Activated naive CD8-positive, alpha-beta T cell treated with anti-CD3 and anti-CD28 coated beads, Interleukin-2, amount 10 ng/mL, durations not matched to agents 7 days and 5 days (primary cell): ENCODE measurements around the gene HES6. TPM values are rescaled to one million over a fixed set of nuclear protein-coding genes. Genes with fewer than 3 reads are reported as not detected.
A peak's percentile ranks its signal among the peaks of the same experiment; 100 is the strongest.

ENCODE experiments used
- ATAC-seq: fragments of 150-1000 bp; cut with Tn5 transposase; one replicate; pipeline ENCODE4 v1.10.0; 2021; ENCODE audit warnings: low read depth, moderate library complexity
- POLR2A ChIA-PET: fragments of 350-600 bp; sonication (Branson Sonifier 250); formaldehyde crosslinking; loops from one replicate; lab custom pipeline; 2021; ENCODE audit warnings: antibody characterized with exemption; lab: Charles Lee
- DNase-seq: peaks from one replicate; pipeline ENCODE4 v3.0.0; 2021
- H3K27ac Mint-ChIP-seq: one replicate; pipeline ENCODE4 v1.8.0; 2022; ENCODE audit warnings: mild to moderate bottlenecking, mixed read lengths
- H3K27me3 Mint-ChIP-seq: one replicate; pipeline ENCODE4 v1.8.0; 2022; ENCODE audit warnings: mild to moderate bottlenecking, moderate library complexity, mixed read lengths
- H3K36me3 Mint-ChIP-seq: one replicate; pipeline ENCODE4 v1.8.0; 2021; ENCODE audit warnings: mild to moderate bottlenecking, mixed read lengths
- H3K4me1 Mint-ChIP-seq: one replicate; pipeline ENCODE4 v1.8.0; 2021; ENCODE audit warnings: mixed read lengths
- H3K4me3 Mint-ChIP-seq: one replicate; pipeline ENCODE4 v1.8.0; 2022; ENCODE audit warnings: mild to moderate bottlenecking, moderate library complexity, mixed read lengths
- H3K9me3 Mint-ChIP-seq: one replicate; pipeline ENCODE4 v1.8.0; 2021; ENCODE audit warnings: mixed read lengths
- total RNA-seq, 2 experiments: library from RNA; stranded (reverse); gene quantifications; one replicate each; pipeline ENCODE4 v1.2.3, GENCODE V29; 2021

The HES6 gene
- total RNA-seq, 2 experiments from 2014 or later = 4.3 to 7.1 TPM

- ATAC-seq (no peak), DNase-seq (no peak)
- Mint-ChIP-seq H3K27ac (no peak overlapping the region), H3K4me3 (no peak overlapping the region), H3K27me3 (no peaks in the 10 kb centered on the region), H3K36me3 (peaks cover 10% of the 10 kb centered on the region), H3K4me1 (peaks cover 10% of the 10 kb centered on the region), H3K9me3 (no peaks in the 10 kb centered on the region)
- POLR2A ChIA-PET = no interaction called here
These were observed 28.2 kb upstream of the HES6 start for GRCh38 chr2:238267884-238268680.

GRCh38 chr2:238267341-238267710 lies 27.5 kb upstream of the HES6 start:
- DNase-seq (no peak), ATAC-seq (no peak)
- Mint-ChIP-seq H3K4me1 (peaks cover 10% of the 10 kb centered on the region), H3K9me3 (no peaks in the 10 kb centered on the region), H3K27me3 (no peaks in the 10 kb centered on the region), H3K27ac (no peak overlapping the region), H3K4me3 (no peak overlapping the region), H3K36me3 (peaks cover 10% of the 10 kb centered on the region)
- POLR2A ChIA-PET = no interaction called here

GRCh38 chr2:238265605-238266004 lies 25.8 kb upstream of the HES6 start:
- POLR2A ChIA-PET = no interaction called here
- peaks cover 10% of the 10 kb centered on the region for H3K36me3 Mint-ChIP-seq
- no peak for DNase-seq
- H3K27me3 Mint-ChIP-seq = no peaks in the 10 kb centered on the region
- peaks cover 10% of the 10 kb centered on the region for H3K4me1 Mint-ChIP-seq
- no peak for ATAC-seq
- no peak overlapping the region for H3K27ac Mint-ChIP-seq
- no peak overlapping the region for H3K4me3 Mint-ChIP-seq
- H3K9me3 Mint-ChIP-seq = no peaks in the 10 kb centered on the region

- Mint-ChIP-seq H3K4me1 (peaks cover 10% of the 10 kb centered on the region), H3K9me3 (no peaks in the 10 kb centered on the region), H3K27ac (no peak overlapping the region), H3K27me3 (no peaks in the 10 kb centered on the region), H3K36me3 (peaks cover 8% of the 10 kb centered on the region), H3K4me3 (no peak overlapping the region)
- POLR2A ChIA-PET = no interaction called here
- no peak for ATAC-seq
- DNase-seq = no peak
These were observed 24.2 kb upstream of the HES6 start for GRCh38 chr2:238264072-238264460.

GRCh38 chr2:238263204-238264071 lies 23.6 kb upstream of the HES6 start:
- Mint-ChIP-seq H3K9me3 (no peaks in the 10 kb centered on the region), H3K36me3 (peaks cover 8% of the 10 kb centered on the region), H3K4me1 (peaks cover 10% of the 10 kb centered on the region), H3K27ac (no peak overlapping the region), H3K4me3 (no peak overlapping the region), H3K27me3 (no peaks in the 10 kb centered on the region)
- peak; percentile 80 for DNase-seq
- POLR2A ChIA-PET = no interaction called here
- peak; percentile 71 for ATAC-seq

DNA sequence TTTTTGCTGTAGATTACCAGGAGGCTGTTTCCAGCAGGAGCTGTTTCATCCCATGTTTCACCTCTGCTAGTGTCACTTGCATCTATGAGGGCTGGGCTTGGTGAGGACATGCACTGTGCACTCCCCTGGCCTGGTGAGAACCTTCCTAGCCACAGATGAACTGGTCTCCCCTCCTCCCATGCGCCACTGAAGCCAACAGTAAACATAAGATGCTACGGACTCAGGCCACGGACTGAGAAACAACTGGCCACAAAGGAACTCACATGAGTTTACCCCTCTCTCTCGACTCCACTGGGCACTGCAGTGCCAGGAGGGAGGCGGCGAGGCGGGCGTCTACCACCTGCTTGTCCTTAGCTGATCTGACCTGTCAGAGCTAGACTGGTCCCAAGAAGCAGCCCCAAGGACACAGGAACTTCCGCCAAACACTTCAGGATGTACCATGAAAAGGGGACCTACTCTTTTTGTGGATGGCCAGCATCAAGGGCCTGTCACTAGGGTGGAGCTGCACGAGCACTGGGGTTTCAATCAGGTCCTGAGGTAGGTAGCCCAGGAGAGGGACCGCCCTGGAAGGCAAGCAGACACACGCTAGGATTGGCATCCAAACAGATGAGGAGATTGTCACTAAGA lies 22.8 kb upstream of the HES6 start:
- DNase-seq = no peak
- POLR2A ChIA-PET = no interaction called here
- ATAC-seq = no peak
- H3K4me1 Mint-ChIP-seq = peaks cover 10% of the 10 kb centered on the region
- H3K4me3 Mint-ChIP-seq = no peak overlapping the region
- H3K9me3 Mint-ChIP-seq = no peaks in the 10 kb centered on the region
- H3K27ac Mint-ChIP-seq = no peak overlapping the region
- peaks cover 7% of the 10 kb centered on the region for H3K36me3 Mint-ChIP-seq
- H3K27me3 Mint-ChIP-seq = no peaks in the 10 kb centered on the region

GRCh38 chr2:238261718-238262375 lies 22.0 kb upstream of the HES6 start:
- no peaks in the 10 kb centered on the region for H3K27me3 Mint-ChIP-seq
- H3K27ac Mint-ChIP-seq = no peak overlapping the region
- no peak overlapping the region for H3K4me3 Mint-ChIP-seq
- H3K36me3 Mint-ChIP-seq = peaks cover 2% of the 10 kb centered on the region
- ATAC-seq = no peak
- POLR2A ChIA-PET = no interaction called here
- no peak for DNase-seq
- H3K9me3 Mint-ChIP-seq = no peaks in the 10 kb centered on the region
- peaks cover 5% of the 10 kb centered on the region for H3K4me1 Mint-ChIP-seq

DNA sequence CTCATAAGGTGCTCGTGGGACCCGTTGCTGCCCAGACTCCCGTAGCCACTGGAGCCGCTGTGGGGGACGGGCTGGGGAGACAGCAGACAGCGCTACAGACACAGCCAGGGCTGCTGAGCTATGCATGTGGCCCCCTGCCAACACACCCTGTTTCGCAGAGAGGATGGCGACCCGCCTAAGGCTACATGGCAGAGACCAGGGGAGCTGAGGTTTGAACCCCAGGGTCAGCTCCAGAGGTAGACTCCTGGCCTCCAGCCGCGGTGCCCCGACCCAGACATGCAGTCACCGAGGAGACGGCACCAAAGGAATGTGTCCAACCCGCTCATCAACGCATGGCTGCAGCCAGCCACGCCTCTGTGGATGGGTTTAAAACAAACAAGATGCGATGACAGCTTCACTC lies 21.0 kb upstream of the HES6 start:
- POLR2A ChIA-PET = no interaction called here
- no peak for ATAC-seq
- Mint-ChIP-seq H3K9me3 (no peaks in the 10 kb centered on the region), H3K4me1 (peaks cover 5% of the 10 kb centered on the region), H3K4me3 (no peak overlapping the region), H3K36me3 (peaks cover 2% of the 10 kb centered on the region), H3K27me3 (no peaks in the 10 kb centered on the region), H3K27ac (no peak overlapping the region)
- no peak for DNase-seq

- POLR2A ChIA-PET = no interaction called here
- DNase-seq (no peak), ATAC-seq (no peak)
- H3K9me3 Mint-ChIP-seq = no peaks in the 10 kb centered on the region
- H3K27ac Mint-ChIP-seq = no peak overlapping the region
- peaks cover 5% of the 10 kb centered on the region for H3K4me1 Mint-ChIP-seq
- H3K27me3 Mint-ChIP-seq = no peaks in the 10 kb centered on the region
- no peak overlapping the region for H3K4me3 Mint-ChIP-seq
- peaks cover 1% of the 10 kb centered on the region for H3K36me3 Mint-ChIP-seq
These were observed 19.5 kb upstream of the HES6 start for GRCh38 chr2:238259061-238260020.

GRCh38 chr2:238257786-238258700 lies 18.2 kb upstream of the HES6 start:
- ATAC-seq (no peak), DNase-seq (no peak)
- no peaks in the 10 kb centered on the region for H3K4me1 Mint-ChIP-seq
- POLR2A ChIA-PET = no interaction called here
- no peaks in the 10 kb centered on the region for H3K9me3 Mint-ChIP-seq
- no peaks in the 10 kb centered on the region for H3K27me3 Mint-ChIP-seq
- H3K4me3 Mint-ChIP-seq = no peak overlapping the region
- peaks cover 2% of the 10 kb centered on the region for H3K36me3 Mint-ChIP-seq
- no peak overlapping the region for H3K27ac Mint-ChIP-seq

DNA sequence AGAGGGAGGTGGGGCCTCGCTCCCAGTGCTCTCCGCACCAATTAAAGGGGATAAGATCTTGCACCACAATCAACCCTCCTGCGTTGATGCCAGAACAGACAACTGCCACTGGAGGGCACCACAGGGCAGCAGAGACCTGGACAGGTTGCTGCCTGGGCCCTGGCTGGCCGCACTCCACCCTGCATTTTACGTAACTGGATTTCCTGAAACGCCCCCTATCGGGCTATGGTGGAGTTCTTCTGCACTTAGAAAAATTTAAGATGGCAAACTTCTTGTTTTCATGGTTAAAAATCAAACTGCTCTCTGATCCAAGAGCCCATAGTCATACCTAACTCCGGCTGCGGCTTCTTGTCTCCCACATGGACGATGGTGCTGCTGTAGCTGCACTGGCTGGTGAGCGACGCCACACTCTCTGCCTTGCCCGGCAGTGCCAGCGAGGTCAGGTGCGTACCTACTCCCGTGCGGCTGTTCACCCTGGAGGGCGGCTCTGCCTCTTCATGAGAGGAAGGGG lies 16.8 kb upstream of the HES6 start:
- POLR2A ChIA-PET = no interaction called here
- H3K4me3 Mint-ChIP-seq = no peak overlapping the region

More for the DNA sequence above, 16.8 kb upstream of the HES6 start:
- no peaks in the 10 kb centered on the region for H3K27me3 Mint-ChIP-seq
- H3K36me3 Mint-ChIP-seq = peaks cover 3% of the 10 kb centered on the region
- H3K9me3 Mint-ChIP-seq = no peaks in the 10 kb centered on the region
- ATAC-seq = peak; percentile 75
- peak; percentile 63 for DNase-seq
- no peaks in the 10 kb centered on the region for H3K4me1 Mint-ChIP-seq
- no peak overlapping the region for H3K27ac Mint-ChIP-seq
